GM12892 (cell line): ENCODE measurements around the gene PTGFR.

ENCODE experiments used
- POLR2A ChIP-seq: IDR thresholded peaks from 2 replicates; pipeline ENCODE4 v1.6.1; 2011; ENCODE audit warnings: low read depth, low read length, control low read depth
- POLR2AphosphoS5 ChIP-seq: IDR thresholded peaks from 2 replicates; pipeline ENCODE4 v1.6.1; 2011; ENCODE audit warnings: low read depth, low read length, control low read depth
- TAF1 ChIP-seq: IDR thresholded peaks from 2 replicates; pipeline ENCODE4 v1.6.1; 2011; ENCODE audit warnings: low read depth, mild to moderate bottlenecking, control low read depth, low read length, borderline replicate concordance

GRCh38 chr1:78547081-78547480, 56.3 kb downstream of the PTGFR start:
- no peak for TF ChIP-seq POLR2AphosphoS5
- TF ChIP-seq POLR2A, result no peak
- TF ChIP-seq TAF1, result no peak
